Islet of Langerhans (tissue), 1 donor: ENCODE data around the gene IL1R1.

Source experiments
- FAIRE-seq: peaks from one replicate; lab custom pipeline; 2011; peaks lifted over from hg19 to GRCh38; lab: Jason Lieb, UNC

IL1R1 gene

GRCh38 chr2:102177814-102178478 lies 35.4 kb downstream of the IL1R1 start:
- FAIRE-seq = no peak

GRCh38 chr2:102179061-102179460 lies 36.5 kb downstream of the IL1R1 start:
- FAIRE-seq = no peak

GRCh38 chr2:102179788-102180686 lies 37.5 kb downstream of the IL1R1 start:
- FAIRE-seq = no peak

- no peak for FAIRE-seq
Observed at GRCh38 chr2:102180687-102180999, 38.1 kb downstream of the IL1R1 start.

GRCh38 chr2:102181376-102181775 lies 38.8 kb downstream of the IL1R1 start:
- no peak for FAIRE-seq

GRCh38 chr2:102181919-102182635 lies 39.5 kb downstream of the IL1R1 start:
- no peak for FAIRE-seq

- no peak for FAIRE-seq
Observed at GRCh38 chr2:102184018-102184417, 41.5 kb downstream of the IL1R1 start.

GRCh38 chr2:102184568-102184967 lies 42.0 kb downstream of the IL1R1 start:
- no peak for FAIRE-seq

GRCh38 chr2:102185347-102185746 lies 42.8 kb downstream of the IL1R1 start:
- no peak for FAIRE-seq

- no peak for FAIRE-seq
Observed at GRCh38 chr2:102186791-102187495, 44.4 kb downstream of the IL1R1 start, which contains the start of gene IL1RL2. IL1RL2 (plus strand) TSS chr2:102187023; CDS start chr2:102187868, 845 bp downstream.

GRCh38 chr2:102187496-102188150 lies 45.1 kb downstream of the IL1R1 start:
- FAIRE-seq = no peak

GRCh38 chr2:102190430-102191107 lies 48.0 kb downstream of the IL1R1 start:
- peak; percentile 97 for FAIRE-seq

- FAIRE-seq = no peak
Observed at GRCh38 chr2:102191501-102191900, 49.0 kb downstream of the IL1R1 start.

GRCh38 chr2:102193074-102193473 lies 50.5 kb downstream of the IL1R1 start:
- no peak for FAIRE-seq

- FAIRE-seq = no peak
Observed at GRCh38 chr2:102194609-102195268, 52.2 kb downstream of the IL1R1 start.

GRCh38 chr2:102197389-102198137 lies 55.0 kb downstream of the IL1R1 start:
- FAIRE-seq = no peak

GRCh38 chr2:102200539-102200938 lies 58.0 kb downstream of the IL1R1 start:
- FAIRE-seq = no peak

- FAIRE-seq = no peak
Observed at GRCh38 chr2:102204638-102205037, 62.1 kb downstream of the IL1R1 start.

- no peak for FAIRE-seq
Observed at GRCh38 chr2:102206666-102207341, 64.3 kb downstream of the IL1R1 start.
